NB4 (cell line): Measurements from ENCODE around the gene PEMT.

Experiments used
- DNase-seq: peaks from one replicate; pipeline ENCODE4 v3.0.0; 2010; ENCODE audit warnings: low read depth
- H3K4me3 ChIP-seq: one replicate; pipeline ENCODE4 v1.5.1; 2011; ENCODE audit warnings: mild to moderate bottlenecking, low read depth, low read length, moderate library complexity
- MYC ChIP-seq: IDR thresholded peaks from 2 replicates; pipeline ENCODE4 v1.6.1; 2011; ENCODE audit warnings: low read depth, low read length
- POLR2A ChIP-seq: IDR thresholded peaks from 2 replicates; pipeline ENCODE4 v1.6.1; 2011; ENCODE audit warnings: mild to moderate bottlenecking; ENCODE audit not compliant: insufficient read length; ENCODE audit errors: extremely low read depth
- TF ChIP-seq, protein P1 (sequence below): IDR thresholded peaks from 2 replicates; pipeline ENCODE4 v1.6.1; 2011; ENCODE audit warnings: low read depth, low read length
- TF ChIP-seq, protein P2 (sequence below): IDR thresholded peaks from one replicate; pipeline ENCODE4 v1.5.1; 2012; ENCODE audit warnings: low read depth, low read length

The PEMT gene

DNA sequence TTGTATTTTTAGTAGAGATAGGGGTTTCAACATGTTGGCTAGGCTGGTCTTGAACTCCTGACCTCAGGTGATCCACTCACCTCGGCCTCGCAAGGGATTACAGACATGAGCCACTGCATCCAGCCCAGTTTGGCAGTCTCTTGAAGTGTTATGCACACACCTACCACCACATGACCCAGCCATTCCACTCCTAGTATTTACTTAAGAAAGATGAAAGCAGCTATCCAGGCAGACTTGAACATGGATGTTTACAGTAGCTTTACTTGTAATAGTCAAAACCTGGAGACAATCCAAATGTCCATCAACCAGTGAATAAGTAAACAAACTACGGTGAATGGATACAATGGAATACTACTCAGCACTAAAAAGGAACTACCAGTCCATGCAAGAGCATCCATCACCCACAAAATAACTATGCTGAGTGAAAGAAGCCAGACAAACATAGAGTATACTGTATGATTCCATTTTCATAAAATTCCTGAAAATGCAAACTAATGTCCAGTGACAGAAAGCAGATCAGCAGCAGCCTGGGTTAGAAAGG lies 57.5 kb downstream of the PEMT start:
- no peak overlapping the region for H3K4me3 ChIP-seq
- no peak for DNase-seq
- no peak for TF ChIP-seq POLR2A
- TF ChIP-seq, protein P1, sequence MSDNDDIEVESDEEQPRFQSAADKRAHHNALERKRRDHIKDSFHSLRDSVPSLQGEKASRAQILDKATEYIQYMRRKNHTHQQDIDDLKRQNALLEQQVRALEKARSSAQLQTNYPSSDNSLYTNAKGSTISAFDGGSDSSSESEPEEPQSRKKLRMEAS: no peak

DNA sequence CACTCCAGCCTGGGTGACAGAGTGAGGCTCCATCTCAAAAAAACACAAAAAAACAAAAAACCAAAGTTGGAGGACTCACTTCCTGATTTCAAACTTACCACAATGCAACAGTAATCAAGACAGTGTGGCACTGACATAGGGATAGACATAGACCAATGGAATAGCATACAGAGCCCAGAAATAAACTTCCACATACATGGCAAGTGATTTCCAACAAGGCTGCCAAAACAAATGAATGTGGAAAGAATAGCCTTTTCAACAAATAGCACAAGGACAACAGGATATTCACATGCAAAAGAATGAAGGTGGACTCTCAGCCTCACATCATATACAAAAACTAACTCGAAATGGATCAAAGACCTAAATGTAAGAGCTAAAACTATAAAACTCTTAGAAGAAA lies 58.5 kb downstream of the PEMT start:
- no peak overlapping the region for H3K4me3 ChIP-seq
- no peak for DNase-seq
- no peak for TF ChIP-seq POLR2A
- TF ChIP-seq MYC: no peak
- TF ChIP-seq, protein P2, sequence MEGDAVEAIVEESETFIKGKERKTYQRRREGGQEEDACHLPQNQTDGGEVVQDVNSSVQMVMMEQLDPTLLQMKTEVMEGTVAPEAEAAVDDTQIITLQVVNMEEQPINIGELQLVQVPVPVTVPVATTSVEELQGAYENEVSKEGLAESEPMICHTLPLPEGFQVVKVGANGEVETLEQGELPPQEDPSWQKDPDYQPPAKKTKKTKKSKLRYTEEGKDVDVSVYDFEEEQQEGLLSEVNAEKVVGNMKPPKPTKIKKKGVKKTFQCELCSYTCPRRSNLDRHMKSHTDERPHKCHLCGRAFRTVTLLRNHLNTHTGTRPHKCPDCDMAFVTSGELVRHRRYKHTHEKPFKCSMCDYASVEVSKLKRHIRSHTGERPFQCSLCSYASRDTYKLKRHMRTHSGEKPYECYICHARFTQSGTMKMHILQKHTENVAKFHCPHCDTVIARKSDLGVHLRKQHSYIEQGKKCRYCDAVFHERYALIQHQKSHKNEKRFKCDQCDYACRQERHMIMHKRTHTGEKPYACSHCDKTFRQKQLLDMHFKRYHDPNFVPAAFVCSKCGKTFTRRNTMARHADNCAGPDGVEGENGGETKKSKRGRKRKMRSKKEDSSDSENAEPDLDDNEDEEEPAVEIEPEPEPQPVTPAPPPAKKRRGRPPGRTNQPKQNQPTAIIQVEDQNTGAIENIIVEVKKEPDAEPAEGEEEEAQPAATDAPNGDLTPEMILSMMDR: no peak
- TF ChIP-seq, protein P1: no peak

DNA sequence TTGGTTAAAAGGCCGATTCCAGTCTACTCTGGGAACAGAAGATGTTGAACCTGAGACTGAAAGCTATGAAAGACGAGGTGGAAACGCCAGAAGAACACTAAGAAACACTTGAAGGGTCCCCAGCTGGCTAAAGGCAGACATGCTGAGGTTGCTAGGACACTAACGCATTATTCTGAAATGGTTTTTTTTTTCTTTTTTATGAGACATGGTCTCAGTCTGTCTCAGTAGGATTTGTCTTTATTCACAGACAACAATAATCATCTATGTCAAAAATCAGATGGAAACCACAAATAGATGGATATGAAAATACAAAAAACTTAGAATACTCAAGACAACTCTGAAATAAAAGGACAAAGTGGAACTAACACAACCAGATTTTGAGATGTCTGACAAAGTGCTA lies 60.4 kb downstream of the PEMT start:
- no peak for DNase-seq
- H3K4me3 ChIP-seq: no peak overlapping the region
- TF ChIP-seq, protein P1: no peak

GRCh38 chr17:17528696-17529652 lies 62.5 kb downstream of the PEMT start:
- H3K4me3 ChIP-seq: no peak overlapping the region
- DNase-seq: no peak
- TF ChIP-seq, protein P1: no peak
- TF ChIP-seq POLR2A (no peak), MYC (no peak)
- TF ChIP-seq, protein P2: no peak

DNA sequence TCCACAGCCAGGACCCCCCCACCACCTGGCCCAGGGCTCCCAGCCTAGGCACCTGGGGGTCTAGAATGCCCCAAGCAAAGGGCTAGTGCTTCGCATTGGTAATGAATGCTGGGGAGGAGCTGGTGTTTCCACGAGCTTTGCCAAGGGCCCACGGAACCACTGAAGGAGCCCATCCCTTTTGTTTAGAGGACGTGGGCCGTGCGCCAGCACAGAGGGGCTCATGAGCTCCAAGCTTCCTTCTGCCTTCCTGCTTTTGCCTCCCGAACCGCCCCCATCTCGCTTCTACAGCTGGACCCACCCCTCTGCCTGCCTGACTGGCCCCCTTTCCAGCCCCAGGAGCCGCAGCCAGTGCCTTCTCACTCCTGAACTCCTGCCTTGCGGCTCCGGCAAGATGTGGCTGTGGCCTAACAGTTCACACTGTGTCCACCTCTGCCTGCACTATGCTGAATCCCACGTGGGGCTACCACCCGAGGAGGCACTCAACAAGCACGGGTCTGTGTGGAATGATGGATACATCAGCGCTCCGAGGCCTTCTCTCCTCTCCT lies 63.5 kb downstream of the PEMT start:
- DNase-seq: no peak
- H3K4me3 ChIP-seq: no peak overlapping the region
- no peak for TF ChIP-seq POLR2A
- TF ChIP-seq, protein P1: no peak
- TF ChIP-seq, protein P2: no peak
- no peak for TF ChIP-seq MYC

DNA sequence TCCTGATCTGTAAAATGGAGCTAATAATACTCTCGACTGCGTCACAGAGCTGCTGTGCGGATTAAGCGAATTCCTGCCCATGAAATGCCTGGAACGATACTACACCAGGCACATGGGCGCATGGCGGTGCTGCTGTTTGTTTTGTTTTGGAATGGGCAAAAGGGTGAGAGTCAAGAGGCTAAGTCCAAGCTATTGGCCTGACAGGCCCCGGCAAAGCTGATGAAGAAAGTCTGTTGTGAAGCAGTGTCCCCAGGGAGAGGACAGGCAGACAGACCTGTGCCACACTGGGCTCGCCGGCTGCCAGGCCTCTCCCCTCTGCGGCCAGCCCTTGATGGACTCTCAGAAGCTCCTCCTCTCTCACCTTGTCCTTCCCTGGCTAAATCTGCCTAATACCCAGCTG lies 64.0 kb downstream of the PEMT start:
- TF ChIP-seq, protein P1: no peak
- TF ChIP-seq MYC (no peak), POLR2A (no peak)
- TF ChIP-seq, protein P2: no peak
- no peak overlapping the region for H3K4me3 ChIP-seq
- no peak for DNase-seq
